HTERT RPE-1 (cell line): Measurements from ENCODE around the gene GAS6.
"Not testable (repeated sequence)": the region's sequence is repeated elsewhere in the genome, so short reads cannot be mapped to it uniquely, and the experiment has no call there.

Experiments
- in situ Hi-C: fragments of 300-500 bp; cut with MboI; formaldehyde crosslinking; loops from 4 replicates; pipeline ENCODE4 v1.14.3; 2020; ENCODE audit warnings: low sequenced_read_pairs

GAS6 gene

GRCh38 chr13:113863524-113864272 lies at the start of gene GAS6:
Gene GAS6, minus strand, starts transcription at chr13:113864076. Its CDS starts 156 bp downstream, at chr13:113863920.
- in situ Hi-C loops: no loop called here

- in situ Hi-C loops: not testable (repeated sequence)
Observed at GRCh38 chr13:113913408-113913807, 49.5 kb upstream of the GAS6 start.

- in situ Hi-C loops: no loop called here
Observed at GRCh38 chr13:113912596-113912995, 48.7 kb upstream of the GAS6 start.

GRCh38 chr13:113907635-113908617 lies 44.0 kb upstream of the GAS6 start:
- in situ Hi-C loops: no loop called here

- in situ Hi-C loops: no loop called here
Observed at GRCh38 chr13:113906571-113906970, 42.7 kb upstream of the GAS6 start.

- in situ Hi-C loops: no loop called here
Observed at GRCh38 chr13:113905942-113906341, 42.1 kb upstream of the GAS6 start.

GRCh38 chr13:113905018-113905417 lies 41.1 kb upstream of the GAS6 start:
- in situ Hi-C loops: no loop called here

- in situ Hi-C loops: no loop called here
Observed at GRCh38 chr13:113904411-113904810, 40.5 kb upstream of the GAS6 start.

GRCh38 chr13:113903912-113904311 lies 40.0 kb upstream of the GAS6 start:
- in situ Hi-C loops: no loop called here

- in situ Hi-C loops: no loop called here
Observed at GRCh38 chr13:113902986-113903775, 39.3 kb upstream of the GAS6 start.

- in situ Hi-C loops: no loop called here
Observed at GRCh38 chr13:113902481-113902880, 38.6 kb upstream of the GAS6 start.

GRCh38 chr13:113901642-113902041 lies 37.8 kb upstream of the GAS6 start:
- in situ Hi-C loops: no loop called here

- in situ Hi-C loops: no loop called here
Observed at GRCh38 chr13:113901231-113901630, 37.4 kb upstream of the GAS6 start.

- in situ Hi-C loops: no loop called here
Observed at GRCh38 chr13:113900646-113901045, 36.8 kb upstream of the GAS6 start.

- in situ Hi-C loops: no loop called here
Observed at GRCh38 chr13:113898391-113898790, 34.5 kb upstream of the GAS6 start.

GRCh38 chr13:113897966-113898365 lies 34.1 kb upstream of the GAS6 start:
- in situ Hi-C loops: no loop called here

- in situ Hi-C loops: no loop called here
Observed at GRCh38 chr13:113897161-113897560, 33.3 kb upstream of the GAS6 start.

- in situ Hi-C loops: no loop called here
Observed at GRCh38 chr13:113895436-113895835, 31.6 kb upstream of the GAS6 start.

- in situ Hi-C loops: no loop called here
Observed at GRCh38 chr13:113890774-113891480, 27.1 kb upstream of the GAS6 start.

GRCh38 chr13:113889467-113889866 lies 25.6 kb upstream of the GAS6 start:
- in situ Hi-C loops: no loop called here
